Muscle of arm (tissue), 14 donors: ENCODE data around the gene F13A1. TPM values are rescaled to one million over a fixed set of nuclear protein-coding genes. Genes with fewer than 3 reads are reported as not detected.
A peak's percentile ranks its signal among the peaks of the same experiment; 100 is the strongest.

Experiments
- DNase-seq: peaks from one replicate; pipeline ENCODE4 v3.0.0-alpha.2; 2013
- long read RNA-seq, 11 donors: transcript quantifications; one replicate each; lab custom pipeline, GENCODE V29; 2026
- polyA plus RNA-seq, 12 donors: library from polyadenylated mRNA; unstranded; fragments of 120-200 nt; gene quantifications; one replicate each; pipeline ENCODE4 v1.2.1, GENCODE V29; 2013; ENCODE audit not compliant: insufficient read length in 12 of 12

F13A1 gene
- polyA plus RNA-seq: 10 to 100 TPM in 11 of 12 donors, not detected in 1; 24.6 to 79.6 (median 50.0) TPM
- long read RNA-seq, donor 1, partial matches to known transcripts: 8 of 9 reads
- long read RNA-seq, donor 1, other reads (novel, unspliced or antisense): 0 of 9 reads
- long read RNA-seq, donor 2, transcript F13A1-201 (15 exons, 3,999 nt): major isoform, 19 of 19 reads
- long read RNA-seq, donor 2, partial matches to known transcripts: 0 of 19 reads
- long read RNA-seq, donor 2, other reads (novel, unspliced or antisense): 0 of 19 reads
- long read RNA-seq, donor 3, transcript F13A1-201 (15 exons, 3,999 nt): major isoform, 8 of 13 reads
- long read RNA-seq, donor 3, partial matches to known transcripts: 5 of 13 reads
- long read RNA-seq, donor 3, other reads (novel, unspliced or antisense): 0 of 13 reads
- long read RNA-seq, donor 4, partial matches to known transcripts: 0 of 4 reads
- long read RNA-seq, donor 4, other reads (novel, unspliced or antisense): 0 of 4 reads
- long read RNA-seq, donor 5, transcript F13A1-201 (15 exons, 3,999 nt): major isoform, 21 of 32 reads
- long read RNA-seq, donor 5, partial matches to known transcripts: 11 of 32 reads
- long read RNA-seq, donor 5, other reads (novel, unspliced or antisense): 0 of 32 reads
- long read RNA-seq, donor 6, transcript F13A1-201 (15 exons, 3,999 nt): major isoform, 6 of 6 reads
- long read RNA-seq, donor 6, partial matches to known transcripts: 0 of 6 reads
- long read RNA-seq, donor 6, other reads (novel, unspliced or antisense): 0 of 6 reads
- long read RNA-seq, donor 7, partial matches to known transcripts: 0 of 2 reads
- long read RNA-seq, donor 7, other reads (novel, unspliced or antisense): 0 of 2 reads
- long read RNA-seq, donor 8, partial matches to known transcripts: 0 of 5 reads
- long read RNA-seq, donor 8, other reads (novel, unspliced or antisense): 0 of 5 reads
- long read RNA-seq, donor 9, transcript F13A1-201 (15 exons, 3,999 nt): major isoform, 8 of 16 reads
- long read RNA-seq, donor 9, partial matches to known transcripts: 7 of 16 reads
- long read RNA-seq, donor 9, other reads (novel, unspliced or antisense): 0 of 16 reads
- long read RNA-seq, donor 10, transcript F13A1-201 (15 exons, 3,999 nt): major isoform, 8 of 13 reads
- long read RNA-seq, donor 10, partial matches to known transcripts: 5 of 13 reads
- long read RNA-seq, donor 10, other reads (novel, unspliced or antisense): 0 of 13 reads
- long read RNA-seq, donor 11, transcript F13A1-201 (15 exons, 3,999 nt): major isoform, 17 of 29 reads
- long read RNA-seq, donor 11, partial matches to known transcripts: 10 of 29 reads
- long read RNA-seq, donor 11, other reads (novel, unspliced or antisense): 0 of 29 reads

DNA sequence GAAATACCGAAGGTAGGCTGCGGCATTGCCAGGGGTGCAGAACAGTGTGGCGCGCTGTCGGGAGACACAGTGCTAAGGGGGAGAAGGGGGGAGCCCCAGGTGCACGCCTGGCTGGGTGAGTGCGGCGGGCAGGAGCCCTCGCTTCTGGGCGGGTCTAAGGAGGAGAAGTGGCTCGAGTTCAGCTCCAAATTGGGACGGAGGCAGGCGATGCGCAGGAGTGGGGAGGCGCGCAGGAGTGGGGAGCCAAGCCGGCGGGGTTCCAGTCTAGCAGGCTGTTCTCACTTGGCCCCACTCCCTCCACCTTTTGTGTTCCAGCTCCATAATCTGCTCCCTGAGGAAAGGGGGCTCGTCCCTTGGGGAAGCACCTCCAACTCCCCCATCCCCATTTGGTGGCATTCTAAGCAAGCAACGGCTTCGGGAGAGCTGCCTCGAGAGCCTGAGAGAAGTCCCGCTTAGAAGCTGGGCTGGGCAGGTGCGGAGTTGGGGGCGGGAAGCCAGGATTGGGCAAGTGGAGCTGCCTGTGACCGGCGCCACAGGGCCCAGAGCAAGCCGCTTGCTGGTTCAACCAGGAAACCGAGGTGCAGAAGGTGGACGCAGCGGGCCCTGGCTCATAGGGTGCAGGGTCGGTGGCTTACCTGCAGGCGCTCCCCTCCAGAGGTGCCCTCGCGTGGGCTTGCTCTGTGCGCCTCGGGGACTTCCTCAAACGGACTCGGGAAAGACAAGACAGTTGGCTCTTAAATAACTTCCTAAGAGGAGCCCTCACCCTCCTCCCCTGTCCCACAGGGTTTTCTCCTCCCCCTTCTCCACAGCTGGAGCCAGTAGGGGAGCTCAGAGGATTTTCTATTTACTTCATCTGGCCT, at the start of gene F13A1:
F13A1 (minus strand) TSS at position 711 of the 860 bp plus-strand sequence. CDS start 1,998 bp downstream, outside the sequence.
- no peak for DNase-seq

GRCh38 chr6:6368684-6369052, 48.2 kb upstream of the F13A1 start:
- DNase-seq: no peak

DNA sequence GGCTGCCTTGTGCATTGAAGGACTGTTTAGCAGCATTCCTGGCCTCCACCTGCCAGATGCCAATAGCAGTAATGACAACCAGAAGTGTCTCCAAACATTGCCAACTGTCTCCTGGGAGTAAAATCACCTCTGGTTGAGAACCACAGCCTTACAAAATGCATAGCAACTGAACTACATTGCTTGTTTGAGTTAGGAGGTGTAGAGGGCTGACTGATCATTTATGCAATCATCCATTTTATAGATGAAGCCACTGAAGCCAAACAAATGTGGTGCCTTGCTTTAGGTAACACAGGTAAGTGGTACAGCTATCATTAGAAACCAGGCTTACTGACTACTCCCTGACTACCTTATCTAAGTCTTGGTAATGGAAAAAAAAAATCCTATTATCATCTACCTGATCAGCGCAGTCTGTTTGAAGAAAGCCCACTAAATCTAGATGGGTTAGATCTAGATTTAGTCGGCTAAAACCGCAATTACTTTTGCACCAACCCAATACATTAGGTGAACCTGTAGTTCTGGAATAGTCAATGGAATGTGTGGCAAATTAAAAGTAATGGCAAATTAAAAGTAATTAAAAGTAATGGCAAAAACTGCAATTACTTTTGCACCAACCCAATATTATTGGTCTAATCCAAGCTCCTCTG, 47.7 kb upstream of the F13A1 start:
- DNase-seq: no peak

GRCh38 chr6:6366803-6367202, 46.3 kb upstream of the F13A1 start:
- no peak for DNase-seq

- DNase-seq: no peak
Measured at GRCh38 chr6:6365242-6365641, 44.8 kb upstream of the F13A1 start.

DNA sequence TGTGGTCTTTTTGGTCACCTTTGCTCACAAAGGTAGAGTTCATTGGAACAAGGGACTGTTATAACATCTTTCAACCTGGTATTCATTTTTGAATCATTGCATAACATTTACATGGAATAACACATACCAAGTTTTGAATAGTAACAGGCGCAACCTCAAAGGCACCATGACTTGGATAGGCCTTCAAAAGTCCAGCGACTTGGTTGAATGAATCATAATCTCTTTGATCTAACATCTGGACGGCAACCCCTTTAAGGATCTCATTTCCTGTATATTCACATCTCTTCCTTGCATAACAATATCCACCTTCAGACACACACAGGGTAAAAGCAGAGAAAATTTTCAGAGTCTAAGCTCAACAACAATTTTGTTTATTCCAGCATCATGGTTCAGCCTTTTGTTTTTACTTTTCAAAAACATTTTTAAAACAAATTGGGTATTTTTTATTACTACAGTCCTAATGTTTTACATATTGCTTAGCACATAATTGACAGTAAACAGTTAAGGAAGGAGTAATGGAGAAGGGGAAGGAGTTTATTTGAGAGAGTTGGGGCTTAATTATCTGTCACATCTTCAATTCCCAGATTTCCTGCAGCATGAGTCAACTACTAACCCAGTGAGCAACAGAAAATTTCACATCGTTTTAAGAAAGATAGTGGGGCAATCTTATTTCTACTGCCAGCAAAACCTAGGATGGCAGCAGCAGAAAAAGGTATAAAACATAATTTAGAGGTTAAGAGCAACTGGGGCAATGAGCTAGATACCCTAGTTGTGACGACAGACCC, 41.8 kb upstream of the F13A1 start:
- no peak for DNase-seq

DNA sequence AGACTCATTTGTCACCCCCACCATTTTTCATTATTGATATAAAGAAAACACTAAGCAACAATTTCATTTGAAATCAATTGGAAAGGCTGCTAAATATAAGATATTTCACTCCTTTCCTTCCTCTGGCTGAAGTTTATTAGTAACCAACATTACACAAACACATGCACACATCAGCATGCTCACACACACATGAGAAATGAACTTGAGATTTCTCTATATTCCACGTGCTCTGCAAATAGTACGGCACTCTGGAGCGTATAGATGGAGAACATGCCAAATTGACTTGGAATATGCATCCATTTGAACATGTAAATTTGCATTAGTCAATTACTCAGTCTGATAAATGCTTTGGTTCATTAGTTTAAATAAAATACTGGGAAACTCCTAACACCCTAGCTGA, 37.1 kb upstream of the F13A1 start:
- no peak for DNase-seq

DNA sequence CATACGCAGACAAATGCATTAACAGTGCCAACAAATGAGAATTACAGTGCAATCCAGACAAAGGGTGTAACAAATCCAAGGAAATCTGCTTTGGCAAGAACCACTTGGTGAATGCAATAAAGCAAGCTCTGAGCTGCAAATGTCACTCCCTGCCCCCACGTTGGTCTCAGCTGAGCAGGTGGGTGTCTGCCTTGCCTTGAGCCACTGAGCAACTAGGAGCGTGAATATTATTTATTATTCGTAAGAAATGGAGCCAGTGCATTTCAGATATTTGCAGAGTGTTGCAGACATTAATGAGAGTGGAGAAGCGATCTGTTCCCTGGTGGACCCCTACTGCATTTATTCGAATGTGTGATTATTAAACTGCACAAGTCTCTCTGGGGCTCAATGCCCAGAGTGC, 36.6 kb upstream of the F13A1 start:
- no peak for DNase-seq

DNA sequence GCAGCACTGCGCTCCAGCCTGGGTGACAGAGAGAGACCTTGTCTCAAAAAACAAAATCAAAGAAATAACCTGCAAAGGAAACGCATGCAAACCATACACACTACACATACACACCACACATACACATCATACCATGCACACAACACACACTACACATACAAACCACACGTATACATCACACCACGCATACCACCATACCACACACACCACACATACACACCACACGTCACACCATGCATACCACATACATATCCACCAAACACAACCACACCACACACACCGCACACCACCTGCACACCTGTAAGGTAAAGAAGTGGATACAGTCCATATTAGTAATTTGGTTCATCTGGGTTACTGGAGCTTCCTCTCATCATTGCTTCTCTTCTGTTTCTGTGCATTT, 32.3 kb upstream of the F13A1 start:
- no peak for DNase-seq

GRCh38 chr6:6351511-6352025, 31.1 kb upstream of the F13A1 start:
- DNase-seq: no peak

GRCh38 chr6:6350696-6351095, 30.2 kb upstream of the F13A1 start:
- DNase-seq: no peak

- no peak for DNase-seq
Measured at GRCh38 chr6:6348256-6348655, 27.8 kb upstream of the F13A1 start.

- no peak for DNase-seq
Measured at GRCh38 chr6:6346427-6347023, 26.1 kb upstream of the F13A1 start.

- DNase-seq: no peak
Measured at GRCh38 chr6:6333501-6333900, 13.0 kb upstream of the F13A1 start.

DNA sequence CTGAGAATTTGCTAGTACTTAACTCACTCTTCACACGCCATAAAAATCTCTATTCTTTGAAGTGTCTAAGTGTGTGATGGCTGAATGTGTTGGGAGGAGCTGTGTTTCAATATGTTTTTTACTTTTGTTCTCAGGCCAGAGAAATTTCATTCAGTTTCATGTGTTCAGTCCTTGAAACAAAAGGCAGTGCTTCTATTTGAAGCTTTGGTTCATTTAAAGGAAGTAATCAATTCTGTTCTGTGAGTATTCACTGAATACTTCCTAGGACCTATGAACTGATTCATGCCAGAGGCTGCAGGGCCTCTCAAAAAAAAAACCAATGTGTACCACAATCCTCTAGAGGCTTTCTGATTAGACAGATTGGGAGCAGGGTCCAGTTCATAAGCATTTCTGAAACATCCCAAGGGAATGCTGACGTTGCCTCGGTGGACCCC, 12.4 kb upstream of the F13A1 start:
- DNase-seq: no peak

GRCh38 chr6:6331946-6332601, 11.6 kb upstream of the F13A1 start:
- peak; percentile 25 for DNase-seq

DNA sequence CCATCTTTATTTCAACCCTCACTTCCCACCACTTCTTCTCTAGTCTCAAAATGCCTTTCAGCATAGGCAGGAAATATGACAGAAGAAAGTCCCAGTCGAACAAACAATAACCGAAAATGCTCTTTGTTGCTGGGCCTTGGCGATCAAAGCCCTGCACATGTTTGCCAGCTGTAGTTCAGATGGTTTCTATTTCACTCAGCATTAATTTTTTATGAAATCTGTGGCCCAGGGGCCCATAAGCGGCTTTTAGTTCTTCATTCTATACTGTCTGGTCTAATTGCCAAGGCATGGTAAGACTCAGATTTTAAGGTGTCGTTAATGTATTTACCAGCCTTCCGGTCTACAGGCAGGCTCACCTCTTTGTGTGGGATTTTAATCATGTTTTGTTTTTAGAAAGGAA, 10.9 kb upstream of the F13A1 start:
- DNase-seq: peak; percentile 19

GRCh38 chr6:6330407-6330806, 9.9 kb upstream of the F13A1 start:
- DNase-seq: no peak
